Activated B cell treated with CpG ODN at 0.5 μM for 24 hours (primary cell): ENCODE results near the gene CTNNA2. TPM values are rescaled to one million over a fixed set of nuclear protein-coding genes. Genes with fewer than 3 reads are reported as not detected.

Source experiments
- ATAC-seq: fragments of 200-7000 bp; cut with Tn5 transposase; one replicate; pipeline ENCODE4 v1.10.0; 2021; ENCODE audit warnings: low read depth, mild to moderate bottlenecking, moderate library complexity
- CTCF ChIA-PET: fragments of 350-600 bp; sonication (Branson Sonifier 250); formaldehyde crosslinking; loops from one replicate; lab custom pipeline; 2021; ENCODE audit warnings: antibody characterized with exemption; lab: Charles Lee
- POLR2A ChIA-PET: fragments of 350-600 bp; sonication (Branson Sonifier 250); formaldehyde crosslinking; loops from one replicate; lab custom pipeline; 2021; ENCODE audit warnings: antibody characterized with exemption; lab: Charles Lee
- DNase-seq: peaks from one replicate; pipeline ENCODE4 v3.0.0; 2022
- H3K27ac Mint-ChIP-seq: one replicate; pipeline ENCODE4 v1.8.0; 2020; ENCODE audit warnings: mixed read lengths
- H3K27me3 Mint-ChIP-seq: one replicate; pipeline ENCODE4 v1.8.0; 2021; ENCODE audit warnings: mixed read lengths
- H3K36me3 Mint-ChIP-seq: one replicate; pipeline ENCODE4 v1.8.0; 2021; ENCODE audit warnings: low read depth, mixed read lengths
- H3K4me1 Mint-ChIP-seq: one replicate; pipeline ENCODE4 v1.8.0; 2021; ENCODE audit warnings: mixed read lengths
- H3K4me3 Mint-ChIP-seq: one replicate; pipeline ENCODE4 v1.8.0; 2020; ENCODE audit warnings: mild to moderate bottlenecking, mixed read lengths
- H3K9me3 Mint-ChIP-seq: one replicate; pipeline ENCODE4 v1.8.0; 2020; ENCODE audit warnings: mixed read lengths
- CTCF ChIP-seq: fragments of 200-600 bp; IDR thresholded peaks from one replicate; pipeline ENCODE4 v1.8.0; 2022; ENCODE audit warnings: antibody characterized with exemption, mild to moderate bottlenecking
- intact Hi-C: fragments of 100-400 bp; cut with micrococcal nuclease; formaldehyde crosslinking; loops from one replicate; pipeline ENCODE4 v1.15.1; 2024
- total RNA-seq: library from RNA; stranded (reverse); gene quantifications from 2 replicates; pipeline ENCODE4 v1.2.3, GENCODE V29; 2022

The CTNNA2 gene
- total RNA-seq, 1 donor from 2014 or later: not detected

- H3K27me3 Mint-ChIP-seq: no peaks in the 10 kb centered on the region
- H3K36me3 Mint-ChIP-seq: no peaks in the 10 kb centered on the region
- no peaks in the 10 kb centered on the region for H3K9me3 Mint-ChIP-seq
- POLR2A ChIA-PET: no interaction called here
- DNase-seq (no peak), ATAC-seq (no peak)
- H3K4me1 Mint-ChIP-seq: no peaks in the 10 kb centered on the region
- H3K4me3 Mint-ChIP-seq: no peak overlapping the region
- intact Hi-C loops: no loop called here
- no peak for TF ChIP-seq CTCF
- CTCF ChIA-PET: no interaction called here
- no peak overlapping the region for H3K27ac Mint-ChIP-seq
Observed at GRCh38 chr2:80392441-80392840, 879.6 kb downstream of the CTNNA2 start.

- POLR2A ChIA-PET: no interaction called here
- CTCF ChIA-PET: no interaction called here
Observed at GRCh38 chr2:80393991-80394390, 881.1 kb downstream of the CTNNA2 start.

GRCh38 chr2:80395251-80395650, 882.4 kb downstream of the CTNNA2 start:
- intact Hi-C loops: no loop called here
- Mint-ChIP-seq H3K27ac (no peak overlapping the region), H3K4me3 (no peak overlapping the region), H3K27me3 (no peaks in the 10 kb centered on the region), H3K9me3 (peaks cover 3% of the 10 kb centered on the region), H3K36me3 (no peaks in the 10 kb centered on the region), H3K4me1 (no peaks in the 10 kb centered on the region)
- ChIA-PET CTCF (no interaction called here), POLR2A (no interaction called here)
- TF ChIP-seq CTCF: no peak
- no peak for ATAC-seq
- no peak for DNase-seq

More at GRCh38 chr2:80393991-80394390, 881.1 kb downstream of the CTNNA2 start:
- H3K9me3 Mint-ChIP-seq: no peaks in the 10 kb centered on the region
- no peaks in the 10 kb centered on the region for H3K27me3 Mint-ChIP-seq
- DNase-seq (no peak), ATAC-seq (no peak)
- intact Hi-C loops: no loop called here
- no peak for TF ChIP-seq CTCF
- H3K4me3 Mint-ChIP-seq: no peak overlapping the region
- H3K27ac Mint-ChIP-seq: no peak overlapping the region
- no peaks in the 10 kb centered on the region for H3K36me3 Mint-ChIP-seq
- H3K4me1 Mint-ChIP-seq: no peaks in the 10 kb centered on the region

- POLR2A ChIA-PET: no interaction called here
- intact Hi-C loops: no loop called here
- no peaks in the 10 kb centered on the region for H3K36me3 Mint-ChIP-seq
- ATAC-seq (no peak), DNase-seq (no peak)
- no peak overlapping the region for H3K27ac Mint-ChIP-seq
- no peak overlapping the region for H3K4me3 Mint-ChIP-seq
- CTCF ChIA-PET: no interaction called here
- peaks cover 7% of the 10 kb centered on the region for H3K9me3 Mint-ChIP-seq
- no peak for TF ChIP-seq CTCF
- no peaks in the 10 kb centered on the region for H3K4me1 Mint-ChIP-seq
- no peaks in the 10 kb centered on the region for H3K27me3 Mint-ChIP-seq
Observed at GRCh38 chr2:80396276-80396675, 883.4 kb downstream of the CTNNA2 start.

- Mint-ChIP-seq H3K27ac (no peak overlapping the region), H3K4me1 (no peaks in the 10 kb centered on the region), H3K36me3 (no peaks in the 10 kb centered on the region), H3K4me3 (no peak overlapping the region), H3K9me3 (peaks cover 10% of the 10 kb centered on the region), H3K27me3 (no peaks in the 10 kb centered on the region)
- ChIA-PET CTCF (no interaction called here), POLR2A (no interaction called here)
- DNase-seq (no peak), ATAC-seq (no peak)
- no peak for TF ChIP-seq CTCF
- intact Hi-C loops: no loop called here
Observed at GRCh38 chr2:80403081-80403480, 890.2 kb downstream of the CTNNA2 start.
